Glomerular endothelial cell (primary cell): Measurements from ENCODE around the gene AK2. TPM values are rescaled to one million over a fixed set of nuclear protein-coding genes. Genes with fewer than 3 reads are reported as not detected.
"Not testable (repeated sequence)": the region's sequence is repeated elsewhere in the genome, so short reads cannot be mapped to it uniquely, and the experiment has no call there.

Source experiments
- DNase-seq: peaks from one replicate; pipeline ENCODE4 v3.0.0-alpha.2; 2011; ENCODE audit warnings: low read depth, low spot score; ENCODE audit errors: extremely low read depth
- total RNA-seq: library from RNA; depleted of rRNA; stranded (reverse); fragments of >200 nt; gene quantifications from 2 replicates; pipeline ENCODE4 v1.2.3, GENCODE V29; 2015

The AK2 gene
- total RNA-seq, 1 donor from 2014 or later: 151 TPM

GRCh38 chr1:32980080-32980479 is 56.6 kb downstream of the AK2 start:
- no peak for DNase-seq

- DNase-seq: no peak
Measured at GRCh38 chr1:32978854-32979253, 57.8 kb downstream of the AK2 start.

- DNase-seq: no peak
Measured at GRCh38 chr1:32977546-32978087, 59.1 kb downstream of the AK2 start.

GRCh38 chr1:32975055-32975454 is 61.6 kb downstream of the AK2 start:
- DNase-seq: not testable (repeated sequence)

GRCh38 chr1:32973458-32973857 is 63.2 kb downstream of the AK2 start:
- not testable (repeated sequence) for DNase-seq

GRCh38 chr1:32972814-32973428 is 63.8 kb downstream of the AK2 start:
- DNase-seq: no peak

GRCh38 chr1:32971576-32971975 is 65.1 kb downstream of the AK2 start:
- DNase-seq: no peak

GRCh38 chr1:32971156-32971555 is 65.5 kb downstream of the AK2 start:
- DNase-seq: no peak

GRCh38 chr1:32969566-32969965 is 67.1 kb downstream of the AK2 start:
- no peak for DNase-seq

GRCh38 chr1:32967888-32968568 is 68.7 kb downstream of the AK2 start:
- no peak for DNase-seq

- no peak for DNase-seq
Measured at GRCh38 chr1:32966900-32967299, 69.8 kb downstream of the AK2 start.

GRCh38 chr1:32965251-32965747 is 71.4 kb downstream of the AK2 start:
- DNase-seq: no peak

GRCh38 chr1:32964461-32965250 is 72.0 kb downstream of the AK2 start, which contains the start of gene RNF19B:
Gene RNF19B, minus strand, starts transcription at chr1:32964809. Its CDS starts 124 bp downstream, at chr1:32964685.
- DNase-seq: peak; percentile 42

- DNase-seq: no peak
Measured at GRCh38 chr1:32963746-32964460, 72.8 kb downstream of the AK2 start.

GRCh38 chr1:32962248-32962896 is 74.3 kb downstream of the AK2 start:
- DNase-seq: no peak

GRCh38 chr1:32960819-32961355 is 75.8 kb downstream of the AK2 start:
- DNase-seq: no peak

- DNase-seq: no peak
Measured at GRCh38 chr1:32960342-32960741, 76.3 kb downstream of the AK2 start.

GRCh38 chr1:32958827-32959226 is 77.9 kb downstream of the AK2 start:
- DNase-seq: no peak
